ENCODE results near the gene ZNF846. TPM values are rescaled to one million over a fixed set of nuclear protein-coding genes. Genes with fewer than 3 reads are reported as not detected.
"Not testable (repeated sequence)": the region's sequence is repeated elsewhere in the genome, so short reads cannot be mapped to it uniquely, and the experiment has no call there.

The ZNF846 gene
- total RNA-seq, result 3.9 and 4.0 TPM in 2 replicates

DNA sequence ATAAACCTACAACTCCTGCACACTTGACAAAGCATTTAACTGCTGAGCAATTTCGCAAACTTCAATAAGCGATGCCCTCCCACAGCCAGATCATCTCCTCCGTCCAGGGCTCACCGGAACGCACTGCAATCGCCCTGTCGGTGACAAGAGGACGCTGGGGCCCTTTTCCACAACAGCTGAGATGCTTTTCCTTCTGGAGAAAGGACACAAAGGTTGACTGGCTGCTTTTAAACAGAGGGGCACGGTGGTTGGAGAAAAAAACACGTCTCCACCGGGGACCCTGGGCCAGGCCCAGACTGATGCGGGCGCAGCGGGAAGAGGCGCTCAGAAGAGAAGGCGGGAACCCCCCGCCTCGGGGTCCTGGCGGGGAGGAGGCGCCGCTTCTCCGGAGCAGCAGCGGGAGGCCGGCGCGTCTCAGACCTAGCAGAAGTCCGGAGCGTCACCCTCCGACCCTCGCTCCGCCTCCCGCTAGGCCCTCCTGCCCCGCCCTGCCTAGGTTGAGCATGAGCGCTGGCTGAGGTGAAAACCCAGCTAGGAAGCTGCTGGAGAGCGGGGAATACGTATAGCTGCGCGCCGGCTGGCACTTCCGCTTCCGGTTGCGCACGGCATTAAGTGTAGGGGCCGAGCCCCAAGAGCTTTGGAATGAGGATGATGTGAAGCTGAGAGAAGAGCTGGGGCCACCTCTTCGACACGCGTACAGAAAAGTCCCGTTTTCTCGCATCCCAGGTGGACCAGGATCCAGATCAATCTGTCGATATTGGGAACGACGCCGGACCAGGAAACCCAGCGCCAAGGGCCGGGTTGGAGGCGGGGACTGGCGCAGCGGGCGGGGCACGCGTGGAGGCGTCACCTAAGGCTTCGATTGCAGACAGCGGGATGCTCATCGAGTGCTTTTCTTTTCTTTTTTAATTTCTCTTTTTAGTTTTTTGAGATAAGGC is at the start of gene ZNF846:
Gene ZNF846, minus strand, starts transcription at position 564 of the 938 bp plus-strand sequence. CDS start 3,788 bp downstream, outside the sequence.
- peak; percentile 91 to 96 for DNase-seq (ENCODE audit: low read depth in 2 of 2)

- no peak for DNase-seq (ENCODE audit: low read depth in 2 of 2)
These were observed 49.7 kb upstream of the ZNF846 start for GRCh38 chr19:9818175-9818733.

DNA sequence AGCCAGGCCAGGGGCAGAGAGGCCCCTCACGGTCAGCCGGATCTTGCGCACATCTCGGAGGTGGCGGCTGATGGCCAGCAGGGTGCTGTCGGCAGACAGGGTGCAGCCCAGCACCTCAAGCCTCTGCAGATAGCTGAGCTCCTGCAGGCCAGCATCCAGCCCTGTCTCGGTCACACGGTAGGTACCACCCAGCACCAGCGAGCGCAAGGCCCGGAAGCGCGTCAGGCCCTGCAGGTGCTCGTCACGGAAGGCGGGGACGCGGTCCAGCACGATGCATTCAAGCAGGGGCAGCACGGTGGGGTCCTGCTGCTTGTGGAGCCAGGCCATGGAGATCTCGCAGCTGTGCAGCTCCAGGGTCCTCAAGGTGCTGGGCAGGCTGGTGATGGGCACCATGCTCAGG is 42.6 kb upstream of the ZNF846 start:
- no peak for DNase-seq (ENCODE audit: low read depth in 2 of 2)

GRCh38 chr19:9808855-9809824 is 40.6 kb upstream of the ZNF846 start:
- no peak for DNase-seq (ENCODE audit: low read depth in 2 of 2)

- no peak for DNase-seq (ENCODE audit: low read depth in 2 of 2)
These were observed 38.3 kb upstream of the ZNF846 start for GRCh38 chr19:9806803-9807202.

DNA sequence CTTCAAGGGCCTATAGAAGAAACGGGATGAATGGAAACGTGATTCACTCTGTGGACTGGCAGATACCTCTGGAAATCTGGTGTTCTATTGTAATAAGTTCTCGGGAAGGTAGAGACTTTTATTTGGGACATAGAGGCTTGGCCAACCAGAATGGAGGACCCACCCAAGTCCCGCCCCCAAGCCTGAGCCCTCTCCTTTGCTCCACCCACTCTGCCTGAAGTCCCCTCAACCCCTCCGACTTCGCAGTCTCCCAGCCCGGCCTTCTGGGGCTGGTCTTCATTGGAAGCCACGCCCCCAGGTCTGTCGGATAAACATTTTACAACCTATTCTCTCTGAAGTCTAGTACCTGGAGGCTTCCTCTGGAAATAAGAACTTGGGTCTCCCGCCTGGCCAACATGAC is 33.4 kb upstream of the ZNF846 start:
- DNase-seq (ENCODE audit: low read depth in 2 of 2), result no peak

DNA sequence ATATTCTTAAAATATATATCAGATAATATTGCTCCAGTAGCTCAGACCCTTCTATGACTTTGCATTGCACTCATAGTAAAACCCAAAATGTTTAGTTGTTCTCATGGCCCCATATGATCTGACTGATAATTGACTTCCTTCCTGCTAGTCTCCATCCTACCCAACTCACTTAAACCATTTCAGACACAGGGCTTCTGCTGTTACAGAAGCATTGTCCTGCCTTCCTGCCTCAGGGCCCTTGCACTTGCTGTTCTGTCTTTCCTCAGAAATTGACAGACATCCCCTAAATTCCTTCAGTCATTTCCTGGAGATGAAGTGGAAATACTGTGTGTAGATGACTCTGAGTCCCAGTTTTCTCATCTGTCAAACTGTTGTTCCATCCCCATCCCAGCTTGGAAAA is 30.6 kb upstream of the ZNF846 start:
- DNase-seq (ENCODE audit: low read depth in 2 of 2), result no peak

DNA sequence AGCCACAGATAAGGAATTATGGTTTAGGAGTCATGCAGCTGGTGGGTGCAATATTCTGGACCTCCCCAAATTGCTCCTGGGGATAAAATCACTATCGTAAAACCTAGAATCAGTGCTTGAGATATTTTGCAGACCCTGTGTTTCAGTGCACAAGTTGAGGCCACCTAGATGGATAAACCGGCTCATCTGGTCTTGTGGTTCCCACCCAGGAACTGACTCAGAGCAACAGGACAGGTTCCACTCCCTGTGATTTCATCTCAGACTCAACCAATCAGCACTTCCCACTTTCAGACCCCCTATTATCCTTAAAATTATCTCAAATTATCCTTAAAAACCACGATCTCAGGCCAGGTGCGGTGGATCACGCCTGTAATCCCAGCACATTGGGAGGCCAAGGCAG is 29.3 kb upstream of the ZNF846 start:
- DNase-seq (ENCODE audit: low read depth in 2 of 2), result no peak

- peak; percentile 94 to 96 for DNase-seq (ENCODE audit: low read depth in 2 of 2)
These were observed 27.7 kb upstream of the ZNF846 start for GRCh38 chr19:9796113-9796773.

DNA sequence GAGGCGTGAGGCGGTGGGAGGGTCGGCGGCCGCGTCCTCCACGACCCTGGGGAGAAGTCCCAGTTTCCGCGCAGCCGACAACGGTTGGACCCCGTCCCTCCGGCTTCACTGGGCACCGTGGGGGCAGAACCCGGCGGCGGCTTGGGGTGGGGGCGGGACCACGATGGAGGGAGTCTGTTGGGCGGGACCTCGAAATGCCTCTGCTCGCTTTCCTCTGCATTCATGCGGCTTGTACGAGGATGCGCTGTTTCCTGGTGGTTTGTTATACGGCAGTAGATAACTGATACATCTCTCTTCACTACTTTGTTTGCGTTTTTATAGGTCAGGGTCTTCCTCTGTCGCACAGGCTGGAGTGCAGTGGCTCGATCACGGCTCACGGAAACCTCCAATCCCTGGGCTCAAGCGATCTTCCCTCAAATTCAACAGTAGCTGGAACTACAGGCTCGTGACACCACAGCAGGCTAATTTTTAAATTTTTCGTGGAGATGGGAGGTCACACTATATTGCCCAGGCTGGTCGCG is 24.6 kb upstream of the ZNF846 start:
- peak; percentile 45 to 58 for DNase-seq (ENCODE audit: low read depth in 2 of 2)

GRCh38 chr19:9792206-9793070 is 23.9 kb upstream of the ZNF846 start:
- peak; percentile 94 to 97 for DNase-seq (ENCODE audit: low read depth in 2 of 2)

DNA sequence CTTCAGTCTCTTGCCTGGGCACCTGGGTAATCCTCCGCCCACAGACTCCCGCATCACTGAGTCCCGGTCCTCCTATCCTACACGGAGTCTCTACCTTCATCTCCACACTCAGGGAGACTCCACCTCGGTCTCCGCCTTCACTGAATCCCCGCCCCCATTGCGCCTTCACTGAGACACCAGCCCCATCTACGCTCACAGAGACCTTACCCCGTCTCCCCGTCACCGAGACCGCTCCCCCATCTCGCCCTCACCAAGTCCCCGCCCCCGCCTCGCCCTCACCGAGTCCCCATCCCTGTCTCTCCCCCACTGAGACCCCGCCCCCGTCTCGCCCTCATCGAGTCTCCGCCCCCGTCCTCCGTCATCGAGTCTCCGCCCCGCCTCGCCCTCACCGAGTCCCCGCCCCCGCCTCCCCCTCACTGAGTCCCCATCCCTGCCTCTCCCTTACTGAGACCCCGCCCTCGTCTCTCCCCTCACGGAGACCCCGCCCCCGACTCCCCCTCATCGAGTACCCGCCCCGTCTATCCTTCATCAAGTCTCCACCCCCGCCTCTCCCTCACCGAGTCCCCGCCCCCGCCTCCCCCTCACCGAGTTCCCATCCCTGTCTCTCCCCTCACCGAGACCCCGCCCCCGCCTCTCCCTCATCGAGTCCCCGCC is 23.1 kb upstream of the ZNF846 start:
- DNase-seq (ENCODE audit: low read depth in 2 of 2), result peak; percentile 97 to 98

GRCh38 chr19:9791073-9791367 is 22.5 kb upstream of the ZNF846 start:
- DNase-seq (ENCODE audit: low read depth in 2 of 2), result not testable (repeated sequence)

DNA sequence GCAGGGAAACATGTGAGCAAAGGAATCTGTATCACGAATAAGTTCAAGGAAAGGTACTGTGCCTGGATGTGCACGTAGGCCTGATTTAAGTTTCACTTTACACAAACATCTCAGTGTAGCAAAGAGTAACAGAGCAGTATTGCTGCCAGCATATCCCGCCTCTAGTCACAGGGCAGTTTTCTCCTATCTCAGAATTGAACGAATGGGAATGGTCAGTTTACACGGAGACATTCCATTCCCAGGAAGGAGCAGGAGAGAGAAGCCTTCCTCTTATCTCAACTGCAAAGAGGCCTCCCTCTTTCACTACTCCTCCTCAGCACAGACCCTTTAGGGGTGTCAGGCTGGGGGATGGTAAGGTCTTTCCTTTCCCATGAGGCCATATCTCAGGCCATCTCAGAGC is 21.0 kb upstream of the ZNF846 start:
- DNase-seq (ENCODE audit: low read depth in 2 of 2), result not testable (repeated sequence)

GRCh38 chr19:9789066-9789465 is 20.5 kb upstream of the ZNF846 start:
- no peak for DNase-seq (ENCODE audit: low read depth in 2 of 2)

DNA sequence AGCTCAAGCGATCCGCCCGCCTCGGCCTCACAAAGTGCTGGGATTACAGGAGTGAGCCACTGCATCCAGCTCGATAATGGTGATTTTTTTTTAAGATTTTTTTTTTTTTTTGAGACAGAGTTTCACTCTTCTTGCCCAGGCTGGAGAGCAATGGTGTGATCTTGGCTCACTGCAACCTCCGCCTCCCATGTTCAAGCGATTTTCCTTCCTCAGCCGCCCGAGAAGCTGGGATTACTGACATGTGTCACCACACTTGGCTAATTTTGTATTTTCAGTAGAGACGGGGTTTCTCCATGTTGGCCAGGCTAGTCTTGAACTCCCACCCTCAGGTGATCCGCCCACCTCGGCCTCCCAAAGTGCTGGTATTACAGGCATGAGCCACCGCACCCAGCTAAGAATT is 20.1 kb upstream of the ZNF846 start:
- DNase-seq (ENCODE audit: low read depth in 2 of 2), result not testable (repeated sequence)

DNA sequence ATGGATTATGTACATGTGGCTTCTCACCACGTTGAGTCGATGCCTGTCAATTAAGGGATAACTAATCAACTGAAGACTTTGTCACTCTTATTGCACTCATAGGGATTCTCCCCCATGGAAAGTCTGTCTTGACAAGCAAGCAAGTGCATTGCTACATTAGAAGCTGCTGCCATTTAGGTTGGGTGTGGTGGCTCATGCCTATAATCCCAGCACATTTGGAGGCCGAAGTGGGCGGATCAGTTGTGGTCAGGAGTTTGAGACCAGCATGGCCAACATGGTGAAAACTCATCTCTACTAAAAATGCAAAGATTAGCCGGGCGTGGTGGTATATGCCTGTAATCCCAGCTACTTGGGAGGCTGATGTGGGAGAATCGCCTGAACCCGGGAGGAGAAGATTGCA is 18.3 kb upstream of the ZNF846 start:
- no peak for DNase-seq (ENCODE audit: low read depth in 2 of 2)

DNA sequence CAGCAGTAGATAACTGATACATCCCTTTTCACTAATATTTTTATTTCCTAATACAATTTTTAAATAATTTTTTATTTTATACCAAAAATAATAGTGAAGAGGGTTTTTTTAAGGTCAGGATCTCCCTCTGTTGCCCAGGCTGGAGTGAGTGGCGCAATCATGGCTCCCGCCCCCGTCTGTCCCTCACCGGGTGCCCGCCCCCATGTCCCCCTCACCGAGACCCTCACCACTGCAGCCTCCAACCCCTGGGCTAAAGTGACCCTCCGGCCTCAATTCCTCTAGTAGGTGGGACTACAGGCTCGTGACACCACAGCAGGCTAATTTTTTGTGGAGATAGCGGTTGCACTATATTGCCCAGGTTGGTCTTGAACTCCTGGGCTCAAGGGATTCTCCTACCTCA is 17.8 kb upstream of the ZNF846 start:
- no peak for DNase-seq (ENCODE audit: low read depth in 2 of 2)
